Inferior parietal cortex (tissue), 1 donor: ENCODE data around the gene KIAA1217.

ENCODE experiments used
- DNase-seq: peaks from one replicate; pipeline ENCODE4 v3.0.0-alpha.2; 2016; ENCODE audit errors: extremely low spot score

Gene KIAA1217

GRCh38 chr10:24550680-24551079 is 341.7 kb downstream of the KIAA1217 start:
- DNase-seq = no peak

- DNase-seq = no peak
These were observed 342.2 kb downstream of the KIAA1217 start for GRCh38 chr10:24551161-24551560.

GRCh38 chr10:24552346-24553016 is 343.5 kb downstream of the KIAA1217 start:
- DNase-seq = no peak

GRCh38 chr10:24553051-24553612 is 344.2 kb downstream of the KIAA1217 start:
- DNase-seq = no peak

- DNase-seq = no peak
These were observed 345.1 kb downstream of the KIAA1217 start for GRCh38 chr10:24554036-24554435.

- no peak for DNase-seq
These were observed 347.3 kb downstream of the KIAA1217 start for GRCh38 chr10:24556126-24556749.

- peak; percentile 81 for DNase-seq
These were observed 348.1 kb downstream of the KIAA1217 start for GRCh38 chr10:24556750-24557742.

GRCh38 chr10:24561453-24561852 is 352.5 kb downstream of the KIAA1217 start:
- DNase-seq = no peak

GRCh38 chr10:24568042-24568441 is 359.1 kb downstream of the KIAA1217 start:
- no peak for DNase-seq

- DNase-seq = no peak
These were observed 360.4 kb downstream of the KIAA1217 start for GRCh38 chr10:24569330-24569796.

GRCh38 chr10:24569828-24570657 is 361.1 kb downstream of the KIAA1217 start:
- DNase-seq = no peak

- DNase-seq = no peak
These were observed 361.9 kb downstream of the KIAA1217 start for GRCh38 chr10:24570658-24571426.

GRCh38 chr10:24571870-24572450 is 363.0 kb downstream of the KIAA1217 start:
- DNase-seq = no peak

- DNase-seq = no peak
These were observed 365.2 kb downstream of the KIAA1217 start for GRCh38 chr10:24574161-24574560.

GRCh38 chr10:24574578-24575155 is 365.7 kb downstream of the KIAA1217 start:
- no peak for DNase-seq

GRCh38 chr10:24575481-24576002 is 366.6 kb downstream of the KIAA1217 start:
- no peak for DNase-seq

- no peak for DNase-seq
These were observed 370.5 kb downstream of the KIAA1217 start for GRCh38 chr10:24579448-24579847.

- no peak for DNase-seq
These were observed 371.0 kb downstream of the KIAA1217 start for GRCh38 chr10:24579906-24580305.

- peak; percentile 29 for DNase-seq
These were observed 380.3 kb downstream of the KIAA1217 start for GRCh38 chr10:24589265-24589664.
